GM18508 (cell line): ENCODE measurements around the gene PMFBP1.

Experiments
- ATAC-seq: cut with Tn5 transposase; IDR thresholded peaks from one replicate; pipeline ENCODE4 v1.9.1; 2021; ENCODE audit warnings: moderate number of reproducible peaks; ENCODE audit not compliant: insufficient read depth, unreplicated experiment

Gene PMFBP1

GRCh38 chr16:72137380-72138063 lies 34.4 kb downstream of the PMFBP1 start:
- no peak for ATAC-seq

GRCh38 chr16:72134507-72134906 lies 37.4 kb downstream of the PMFBP1 start:
- no peak for ATAC-seq

DNA sequence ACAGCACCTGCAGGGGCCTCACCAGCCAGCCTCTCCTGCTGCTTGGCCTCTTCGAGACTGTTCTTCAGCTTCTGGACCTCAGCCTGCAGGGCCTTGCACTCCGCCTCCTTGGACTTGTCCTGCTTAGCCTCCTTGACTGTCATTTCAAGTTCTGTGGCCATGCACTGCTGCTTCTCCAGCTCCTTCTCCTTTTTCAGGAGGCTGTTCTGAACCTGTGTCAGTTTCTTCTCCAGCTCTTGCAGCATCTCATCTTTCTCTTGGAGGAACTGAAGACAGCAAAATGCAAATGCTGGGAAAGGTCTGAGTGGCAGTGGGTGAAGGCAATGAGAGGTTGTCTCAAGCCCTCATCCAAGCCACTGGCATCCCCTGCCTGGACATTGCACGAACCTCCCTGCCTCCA lies 39.2 kb downstream of the PMFBP1 start:
- ATAC-seq = no peak

GRCh38 chr16:72131036-72131435 lies 40.9 kb downstream of the PMFBP1 start:
- no peak for ATAC-seq

DNA sequence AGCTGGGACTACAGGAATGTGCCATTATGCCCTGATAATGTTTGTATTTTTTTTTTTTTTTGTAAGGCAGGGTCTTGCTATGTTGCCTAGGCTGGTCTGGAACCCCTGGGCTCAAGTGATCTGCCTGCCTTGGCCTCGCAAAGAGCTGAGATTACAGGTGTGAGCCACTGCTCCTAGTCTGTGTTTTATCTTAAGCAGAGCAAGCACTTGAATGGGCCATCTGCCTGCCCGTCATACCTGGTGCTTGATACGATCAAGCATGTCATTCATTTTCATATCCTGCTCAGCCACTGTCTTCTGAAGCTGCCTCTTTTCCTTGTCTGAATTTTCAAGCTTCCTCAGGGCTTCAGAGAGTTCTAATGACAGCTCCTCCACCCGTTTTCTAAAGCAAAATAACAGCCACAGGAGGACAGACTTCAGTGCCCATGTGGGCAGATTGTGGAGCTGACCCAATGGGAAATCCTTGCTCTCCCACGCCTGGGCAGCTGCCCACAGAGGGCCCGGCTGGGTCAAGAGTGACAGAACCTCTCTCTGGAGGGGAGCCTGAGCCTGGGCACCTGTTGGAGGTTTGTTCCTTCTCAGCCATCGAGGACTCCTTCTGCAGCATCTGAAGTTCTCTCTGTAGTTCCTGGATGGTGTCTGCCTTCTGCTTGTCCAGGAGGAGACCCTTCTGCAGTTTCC lies 41.8 kb downstream of the PMFBP1 start:
- ATAC-seq = no peak

- no peak for ATAC-seq
Observed at GRCh38 chr16:72128701-72129100, 43.3 kb downstream of the PMFBP1 start.

DNA sequence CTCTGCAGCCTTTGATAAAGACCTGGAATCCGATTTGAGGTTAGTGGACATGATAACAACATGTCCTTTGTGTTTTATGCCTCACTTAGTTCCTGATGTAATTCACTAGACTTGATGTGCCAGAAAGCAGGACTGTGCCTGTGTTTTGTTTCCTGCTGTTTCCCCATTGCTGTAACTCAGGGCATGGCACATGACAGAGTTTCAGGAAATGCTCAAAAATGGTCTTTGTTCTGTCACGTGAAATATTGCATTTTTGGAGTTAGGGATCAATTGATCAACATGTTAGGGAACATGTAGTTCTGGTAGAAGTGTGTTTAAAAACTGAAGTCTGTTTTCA lies 45.6 kb downstream of the PMFBP1 start:
- ATAC-seq = no peak

DNA sequence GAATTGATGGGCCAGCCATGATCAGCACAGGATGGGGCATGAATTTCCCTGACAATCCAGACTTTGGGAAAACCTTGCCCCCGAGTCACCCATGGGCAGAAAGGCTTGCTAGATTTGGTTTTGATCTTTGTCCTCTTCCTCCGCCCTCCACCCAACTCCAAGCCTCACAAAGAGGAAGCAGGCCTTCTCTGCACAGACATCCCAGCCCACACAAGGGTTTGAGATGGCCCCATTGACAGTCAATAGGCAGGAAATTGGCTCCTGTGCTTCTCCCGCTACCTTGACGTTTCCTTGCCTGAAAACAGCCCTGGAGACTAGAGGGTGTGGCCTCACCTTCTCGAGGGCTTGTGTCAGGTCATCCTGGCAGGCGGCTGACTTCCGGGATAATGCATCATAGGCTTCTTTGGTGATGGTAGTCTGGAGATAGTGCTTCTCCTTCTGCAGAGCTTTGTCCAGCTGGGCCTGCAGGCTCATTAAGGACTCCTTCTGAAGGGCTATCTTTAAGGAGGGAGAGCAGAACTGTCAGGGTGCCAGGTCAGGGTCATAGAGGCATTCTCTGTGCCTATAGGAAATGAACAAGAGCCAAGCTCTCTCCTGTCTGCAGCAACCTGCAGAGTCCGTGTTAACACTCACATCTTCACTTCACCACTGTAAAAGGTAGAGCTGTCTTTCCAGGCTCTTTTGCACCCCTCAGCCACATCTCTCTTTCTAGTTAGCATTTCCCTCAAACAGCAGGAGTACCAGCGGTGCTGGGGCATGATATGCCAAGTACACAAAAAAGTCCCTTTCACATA lies 46.1 kb downstream of the PMFBP1 start:
- ATAC-seq = no peak

DNA sequence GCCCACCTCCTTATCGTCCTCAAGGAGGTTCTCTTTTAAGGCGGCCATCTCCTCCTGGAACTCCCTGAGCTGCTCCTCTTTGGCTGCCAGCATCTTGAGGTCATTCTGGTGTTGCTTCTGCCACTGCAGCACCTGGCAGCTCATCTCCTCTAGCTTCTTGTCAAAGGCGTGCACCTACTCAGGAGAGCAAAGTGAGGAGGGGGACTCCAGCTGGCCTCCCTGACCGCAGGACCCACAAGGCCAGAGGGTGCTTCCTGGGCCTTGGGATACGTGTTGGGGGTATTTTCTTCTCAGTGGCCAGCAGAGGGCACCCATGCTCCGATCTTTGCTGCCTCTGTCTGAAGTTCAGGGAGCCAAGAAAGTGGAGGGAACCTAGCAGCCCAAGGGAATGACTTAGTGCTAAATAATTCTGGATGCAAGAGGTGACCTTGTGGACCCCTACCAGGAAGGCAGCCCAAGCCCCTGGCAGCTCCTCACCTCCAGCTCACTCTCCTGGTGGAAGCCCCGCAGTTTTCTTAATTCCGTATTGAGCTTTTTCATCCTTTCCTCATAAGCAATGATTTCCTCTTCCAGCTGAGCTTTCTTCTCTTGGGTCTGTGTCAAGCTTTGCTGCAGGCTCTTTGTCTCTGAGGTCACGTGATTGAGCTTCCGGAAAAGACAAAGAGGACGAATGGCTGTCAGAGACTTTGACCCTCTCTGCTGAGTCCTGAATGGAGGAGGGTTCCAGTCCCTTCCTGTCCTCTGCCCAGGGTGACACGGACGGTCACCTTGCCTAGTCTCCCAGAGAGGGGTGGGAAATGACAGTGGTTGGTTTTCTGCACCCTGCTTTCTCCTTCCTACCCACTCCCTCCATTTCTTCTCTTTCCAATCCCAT lies 47.0 kb downstream of the PMFBP1 start:
- no peak for ATAC-seq

DNA sequence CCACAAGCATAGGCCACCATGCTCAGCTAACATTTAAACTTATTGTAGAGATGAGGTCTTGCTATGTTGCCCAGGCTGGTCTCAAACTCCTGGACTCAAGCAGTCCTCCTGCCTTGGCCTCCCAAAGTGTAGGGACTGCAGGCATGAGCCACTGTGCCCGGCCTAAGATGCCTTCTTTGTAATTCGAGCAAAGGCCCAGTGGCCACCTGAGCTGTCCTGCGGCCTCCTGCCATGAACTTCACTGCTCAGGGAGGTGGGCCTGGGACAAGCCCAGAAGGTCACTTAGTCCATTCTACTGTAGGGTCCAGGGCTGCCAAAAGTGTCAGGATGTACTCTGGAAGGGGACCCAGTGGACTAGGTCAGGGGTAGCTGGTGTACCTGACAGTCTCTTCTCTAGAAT lies 47.8 kb downstream of the PMFBP1 start:
- no peak for ATAC-seq

- ATAC-seq = no peak
Observed at GRCh38 chr16:72123426-72123825, 48.5 kb downstream of the PMFBP1 start.

DNA sequence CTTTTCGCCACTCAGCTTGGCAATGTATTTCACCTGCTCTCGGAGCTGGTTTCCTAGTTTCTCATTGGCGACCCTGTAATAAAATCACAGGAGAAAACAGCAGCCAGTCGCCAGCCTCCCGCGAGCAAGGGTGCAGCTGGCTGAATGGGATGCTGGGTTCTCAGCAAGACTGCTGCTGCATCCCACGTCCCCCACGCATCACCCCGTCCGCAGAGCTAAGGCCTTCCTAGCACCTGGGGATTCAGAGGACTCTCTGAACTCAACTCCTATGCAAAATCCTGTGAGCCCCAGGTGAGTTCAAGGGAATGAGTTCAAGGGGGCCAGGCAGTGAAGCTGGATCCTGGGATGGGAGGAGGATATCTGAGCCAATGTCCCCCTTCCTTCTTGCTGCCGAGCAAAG lies 49.0 kb downstream of the PMFBP1 start:
- ATAC-seq = no peak

DNA sequence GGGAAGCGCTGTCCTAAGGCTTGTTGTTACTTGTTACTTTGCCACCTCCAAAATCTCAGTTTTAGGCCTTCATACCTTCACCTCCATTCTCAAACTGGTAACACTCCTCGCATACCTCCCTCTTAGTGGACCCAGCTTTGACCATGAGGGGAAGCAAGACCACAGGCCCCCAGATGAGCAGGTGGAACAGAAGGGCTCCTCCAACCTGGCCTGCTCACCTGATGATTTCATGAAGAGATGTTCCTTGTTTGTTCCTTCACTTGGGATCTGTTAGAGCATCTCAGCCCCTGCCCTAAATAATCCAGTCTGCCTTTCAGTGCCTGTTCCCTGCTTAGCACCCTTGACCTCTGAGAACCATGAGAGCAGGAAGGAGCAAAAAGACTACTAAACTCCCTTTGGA lies 49.6 kb downstream of the PMFBP1 start:
- no peak for ATAC-seq

DNA sequence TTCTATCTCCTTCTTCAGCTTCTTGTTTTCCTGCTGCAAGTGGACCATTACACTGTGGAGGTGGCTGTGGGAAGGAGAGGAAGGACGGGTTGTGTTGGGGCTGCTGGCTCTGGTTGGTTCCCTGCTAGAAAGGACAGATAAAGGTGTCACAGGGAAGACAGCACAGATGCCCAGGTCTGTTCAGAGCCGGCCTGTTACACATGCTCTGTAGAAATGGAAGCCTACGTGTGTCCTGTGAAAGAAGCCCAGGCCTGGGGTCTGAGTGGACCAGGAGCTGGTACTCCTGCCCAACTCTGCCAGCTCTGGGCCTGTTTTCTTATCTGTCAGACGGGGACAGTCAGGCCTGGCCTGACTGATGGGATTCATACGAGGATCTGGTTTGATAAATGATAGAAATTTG lies 51.9 kb downstream of the PMFBP1 start:
- ATAC-seq = no peak

- ATAC-seq = no peak
Observed at GRCh38 chr16:72113616-72113945, 58.4 kb downstream of the PMFBP1 start.

- ATAC-seq = no peak
Observed at GRCh38 chr16:72112906-72113615, 58.9 kb downstream of the PMFBP1 start.

DNA sequence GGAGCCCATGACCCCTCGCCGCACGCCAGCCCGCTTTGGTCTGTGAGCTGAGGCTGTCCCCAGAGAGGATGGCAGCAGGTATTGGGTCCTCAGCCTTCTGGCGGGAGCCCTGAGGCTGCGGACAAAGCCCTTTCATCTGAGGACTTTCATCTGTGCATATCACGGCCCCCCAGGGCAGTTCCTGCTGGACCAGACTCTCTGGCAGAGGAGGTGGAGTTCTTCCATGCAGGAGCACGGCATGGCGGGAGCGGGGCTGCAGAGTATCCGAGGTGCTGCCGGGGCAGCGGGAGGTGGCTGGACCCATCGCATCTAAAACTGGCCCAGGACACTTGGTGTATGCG lies 59.5 kb downstream of the PMFBP1 start:
- ATAC-seq = no peak

DNA sequence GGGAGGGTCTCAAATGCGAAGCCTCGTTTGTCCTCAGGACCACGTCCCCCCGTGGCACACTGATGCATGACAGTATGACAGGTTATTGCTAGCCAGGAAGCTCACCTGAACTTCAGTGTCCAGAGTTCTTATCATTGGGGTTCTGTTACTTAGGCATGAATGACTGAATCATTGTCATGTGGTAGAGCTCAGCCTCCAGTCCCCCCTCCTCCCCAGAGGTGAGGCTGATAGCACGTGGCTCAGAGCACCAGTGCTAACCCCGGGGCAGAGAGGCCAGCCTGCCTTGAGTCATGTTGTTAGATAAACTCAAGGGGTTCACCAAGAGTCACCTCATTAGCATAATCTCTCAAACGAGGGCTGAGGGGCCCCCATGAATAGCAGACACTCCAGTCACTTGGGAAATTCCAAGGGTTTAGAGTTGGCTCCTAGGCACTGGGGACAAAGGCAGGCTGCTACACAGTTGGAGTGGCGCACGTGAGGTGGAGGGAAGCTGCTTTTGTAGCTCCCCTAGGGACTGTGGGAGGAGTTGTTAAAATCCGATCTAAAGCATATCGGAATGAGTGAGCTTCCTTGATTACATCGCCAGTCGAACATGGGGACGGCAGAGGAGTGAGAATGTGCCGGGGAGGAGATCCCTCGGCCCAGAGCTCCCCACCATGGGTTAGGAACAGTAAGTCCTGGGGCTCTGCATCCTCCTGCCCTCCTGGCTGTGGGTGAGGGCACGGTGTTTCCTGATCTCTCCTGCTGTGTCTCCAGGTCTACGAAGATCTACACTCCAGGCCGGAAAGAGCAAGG lies 60.1 kb downstream of the PMFBP1 start:
- no peak for ATAC-seq
